Measurements from ENCODE around the gene AFF1.

DNA sequence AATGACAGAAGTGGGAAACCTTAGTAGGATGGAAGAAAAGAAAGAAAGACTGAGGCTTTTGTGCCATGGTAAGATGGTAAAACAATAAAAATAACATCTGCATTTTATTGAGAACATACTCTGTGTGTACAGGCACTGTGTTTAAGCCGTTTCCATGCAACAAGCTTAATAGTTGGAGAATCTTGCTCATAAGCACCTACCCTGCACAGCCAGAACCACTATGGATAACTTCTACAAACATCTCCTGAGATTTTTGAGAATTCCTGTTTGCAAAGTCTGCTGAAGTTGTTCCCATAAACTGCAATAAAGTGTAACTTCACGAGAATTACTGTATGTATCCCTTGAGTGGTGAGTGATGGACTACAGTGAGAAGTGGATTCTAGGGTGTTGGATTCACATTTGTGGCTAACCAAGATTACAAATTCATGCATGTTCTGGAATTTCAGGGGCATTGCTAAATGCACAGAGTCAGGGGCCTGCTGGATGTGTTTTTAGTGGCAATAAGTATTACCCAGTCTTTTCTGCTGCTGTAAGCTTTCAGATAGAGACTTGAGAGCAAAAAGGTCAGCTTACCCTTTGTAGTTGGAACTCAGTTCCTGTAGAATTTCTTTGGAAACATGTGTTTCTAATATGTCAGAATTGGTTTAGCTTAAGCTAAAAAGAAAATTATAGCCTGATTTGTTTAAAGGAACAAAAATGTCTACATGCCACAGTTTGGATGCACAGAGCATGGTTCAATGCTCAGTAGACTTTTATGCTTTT lies 132.5 kb downstream of the AFF1 start:
- TF ChIP-seq, protein P1, sequence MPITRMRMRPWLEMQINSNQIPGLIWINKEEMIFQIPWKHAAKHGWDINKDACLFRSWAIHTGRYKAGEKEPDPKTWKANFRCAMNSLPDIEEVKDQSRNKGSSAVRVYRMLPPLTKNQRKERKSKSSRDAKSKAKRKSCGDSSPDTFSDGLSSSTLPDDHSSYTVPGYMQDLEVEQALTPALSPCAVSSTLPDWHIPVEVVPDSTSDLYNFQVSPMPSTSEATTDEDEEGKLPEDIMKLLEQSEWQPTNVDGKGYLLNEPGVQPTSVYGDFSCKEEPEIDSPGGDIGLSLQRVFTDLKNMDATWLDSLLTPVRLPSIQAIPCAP (CRISPR knock-in tag; IDR thresholded peaks at IDR 0.05) = no peak
- no peak for TF ChIP-seq PRDM15 (CRISPR knock-in tag; IDR thresholded peaks at IDR 0.05)
- TF ChIP-seq SMAD3 (CRISPR knock-in tag; IDR thresholded peaks at IDR 0.05; ENCODE audit: borderline replicate concordance) = no peak
- no peak for TF ChIP-seq ETV6 (CRISPR knock-in tag; IDR thresholded peaks at IDR 0.05)
- TF ChIP-seq, protein P2, sequence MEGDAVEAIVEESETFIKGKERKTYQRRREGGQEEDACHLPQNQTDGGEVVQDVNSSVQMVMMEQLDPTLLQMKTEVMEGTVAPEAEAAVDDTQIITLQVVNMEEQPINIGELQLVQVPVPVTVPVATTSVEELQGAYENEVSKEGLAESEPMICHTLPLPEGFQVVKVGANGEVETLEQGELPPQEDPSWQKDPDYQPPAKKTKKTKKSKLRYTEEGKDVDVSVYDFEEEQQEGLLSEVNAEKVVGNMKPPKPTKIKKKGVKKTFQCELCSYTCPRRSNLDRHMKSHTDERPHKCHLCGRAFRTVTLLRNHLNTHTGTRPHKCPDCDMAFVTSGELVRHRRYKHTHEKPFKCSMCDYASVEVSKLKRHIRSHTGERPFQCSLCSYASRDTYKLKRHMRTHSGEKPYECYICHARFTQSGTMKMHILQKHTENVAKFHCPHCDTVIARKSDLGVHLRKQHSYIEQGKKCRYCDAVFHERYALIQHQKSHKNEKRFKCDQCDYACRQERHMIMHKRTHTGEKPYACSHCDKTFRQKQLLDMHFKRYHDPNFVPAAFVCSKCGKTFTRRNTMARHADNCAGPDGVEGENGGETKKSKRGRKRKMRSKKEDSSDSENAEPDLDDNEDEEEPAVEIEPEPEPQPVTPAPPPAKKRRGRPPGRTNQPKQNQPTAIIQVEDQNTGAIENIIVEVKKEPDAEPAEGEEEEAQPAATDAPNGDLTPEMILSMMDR (IDR thresholded peaks at IDR 0.05) = no peak
- no peak for TF ChIP-seq JUN (CRISPR knock-in tag; IDR thresholded peaks at IDR 0.05)
- TF ChIP-seq MAX (CRISPR knock-in tag; IDR thresholded peaks at IDR 0.05) = no peak
- TF ChIP-seq PREB (CRISPR knock-in tag; IDR thresholded peaks at IDR 0.05; ENCODE audit: borderline replicate concordance) = no peak
- no peak for TF ChIP-seq SOX15 (CRISPR knock-in tag; IDR thresholded peaks at IDR 0.05)

Measured in WTC11 (cell line).